ENCODE data around the gene AGR3.
"Not testable (repeated sequence)": the region's sequence is repeated elsewhere in the genome, so short reads cannot be mapped to it uniquely, and the experiment has no call there.

Gene AGR3

GRCh38 chr7:16874066-16874465 lies 7.7 kb downstream of the AGR3 start:
- DNase-seq: no peak
- no peak overlapping the region for H3K4me2 ChIP-seq (ENCODE audit: low read length)
- no peaks in the 10 kb centered on the region for H3K27me3 ChIP-seq (ENCODE audit: insufficient read depth, low read length, poor library complexity)
- no peak overlapping the region for H3K4me3 ChIP-seq (ENCODE audit: low read length)
- no peak overlapping the region for H4K5ac ChIP-seq (ENCODE audit: low read length)
- no peaks in the 10 kb centered on the region for H3K79me1 ChIP-seq (ENCODE audit: low read length)
- H4K8ac ChIP-seq (ENCODE audit: low read depth, low read length): no peak overlapping the region
- no peak overlapping the region for H2BK5ac ChIP-seq (ENCODE audit: low read length)
- H2BK15ac ChIP-seq (replicated peaks; ENCODE audit: low read depth): no peak overlapping the region
- H3K9ac ChIP-seq (ENCODE audit: low read length): no peak overlapping the region
- H3K4me1 ChIP-seq (ENCODE audit: control insufficient read depth, low read depth, low read length): no peaks in the 10 kb centered on the region
- no peak overlapping the region for H3K56ac ChIP-seq (ENCODE audit: low read length)
- no CpG with 5 or more reads among the region's 4 CpGs for WGBS (ENCODE audit: extremely low coverage, insufficient coverage, low lambda C conversion rate)
- H3K36me3 ChIP-seq (ENCODE audit: control insufficient read depth, insufficient read depth, low read length): no peaks in the 10 kb centered on the region
- no peak overlapping the region for H3K18ac ChIP-seq (ENCODE audit: low read length)
- H2BK120ac ChIP-seq (ENCODE audit: low read depth, low read length): no peak overlapping the region
- H3K23ac ChIP-seq (ENCODE audit: low read length): no peak overlapping the region
- H3K27ac ChIP-seq (ENCODE audit: low read depth, low read length): no peak overlapping the region
- no peaks in the 10 kb centered on the region for H3K79me2 ChIP-seq (ENCODE audit: control insufficient read depth, insufficient read depth, low read length)
- H2AK5ac ChIP-seq (ENCODE audit: low read length): no peak overlapping the region
- no peak overlapping the region for H3K4ac ChIP-seq (ENCODE audit: low read depth, low read length)

- Histone ChIP-seq H3K27ac (ENCODE audit: low read depth, low read length) (no peak overlapping the region), H2BK5ac (ENCODE audit: low read length) (no peak overlapping the region), H3K9ac (ENCODE audit: low read length) (no peak overlapping the region), H2BK15ac (replicated peaks; ENCODE audit: low read depth) (no peak overlapping the region), H2BK120ac (ENCODE audit: low read depth, low read length) (no peak overlapping the region), H3K27me3 (ENCODE audit: insufficient read depth, low read length, poor library complexity) (no peaks in the 10 kb centered on the region), H3K18ac (ENCODE audit: low read length) (no peak overlapping the region), H3K4ac (ENCODE audit: low read depth, low read length) (no peak overlapping the region), H3K4me3 (ENCODE audit: low read length) (no peak overlapping the region), H3K4me2 (ENCODE audit: low read length) (no peak overlapping the region), H3K23ac (ENCODE audit: low read length) (no peak overlapping the region), H3K36me3 (ENCODE audit: control insufficient read depth, insufficient read depth, low read length) (no peaks in the 10 kb centered on the region), H3K79me1 (ENCODE audit: low read length) (no peaks in the 10 kb centered on the region), H3K56ac (ENCODE audit: low read length) (no peak overlapping the region), H4K5ac (ENCODE audit: low read length) (no peak overlapping the region), H2AK5ac (ENCODE audit: low read length) (no peak overlapping the region), H3K79me2 (ENCODE audit: control insufficient read depth, insufficient read depth, low read length) (no peaks in the 10 kb centered on the region), H3K4me1 (ENCODE audit: control insufficient read depth, low read depth, low read length) (no peaks in the 10 kb centered on the region), H4K8ac (ENCODE audit: low read depth, low read length) (no peak overlapping the region)
- no peak for DNase-seq
These were observed 14.5 kb downstream of the AGR3 start for GRCh38 chr7:16867328-16867727.

GRCh38 chr7:16853189-16853588 lies 28.6 kb downstream of the AGR3 start:
- H3K27me3 ChIP-seq (ENCODE audit: insufficient read depth, low read length, poor library complexity); H3K56ac ChIP-seq (ENCODE audit: low read length); H3K36me3 ChIP-seq (ENCODE audit: control insufficient read depth, insufficient read depth, low read length); H3K18ac ChIP-seq (ENCODE audit: low read length); H3K27ac ChIP-seq (ENCODE audit: low read depth, low read length); H3K9ac ChIP-seq (ENCODE audit: low read length); H2AK5ac ChIP-seq (ENCODE audit: low read length); H2BK15ac ChIP-seq (replicated peaks; ENCODE audit: low read depth); H4K5ac ChIP-seq (ENCODE audit: low read length); H3K79me2 ChIP-seq (ENCODE audit: control insufficient read depth, insufficient read depth, low read length); H3K4me1 ChIP-seq (ENCODE audit: control insufficient read depth, low read depth, low read length); H4K8ac ChIP-seq (ENCODE audit: low read depth, low read length); H3K79me1 ChIP-seq (ENCODE audit: low read length); H3K4ac ChIP-seq (ENCODE audit: low read depth, low read length); H3K4me2 ChIP-seq (ENCODE audit: low read length); H3K23ac ChIP-seq (ENCODE audit: low read length); H2BK120ac ChIP-seq (ENCODE audit: low read depth, low read length); H3K4me3 ChIP-seq (ENCODE audit: low read length); H2BK5ac ChIP-seq (ENCODE audit: low read length); DNase-seq: not testable (repeated sequence)
- no CpG with 5 or more reads among the region's 11 CpGs for WGBS (ENCODE audit: extremely low coverage, insufficient coverage, low lambda C conversion rate)

- no peak overlapping the region for H3K56ac ChIP-seq (ENCODE audit: low read length)
- H4K8ac ChIP-seq (ENCODE audit: low read depth, low read length): no peak overlapping the region
- no peak overlapping the region for H3K23ac ChIP-seq (ENCODE audit: low read length)
- no peaks in the 10 kb centered on the region for H3K36me3 ChIP-seq (ENCODE audit: control insufficient read depth, insufficient read depth, low read length)
- H3K9ac ChIP-seq (ENCODE audit: low read length): no peak overlapping the region
- no peaks in the 10 kb centered on the region for H3K79me1 ChIP-seq (ENCODE audit: low read length)
- H3K18ac ChIP-seq (ENCODE audit: low read length): no peak overlapping the region
- no peak overlapping the region for H3K4me3 ChIP-seq (ENCODE audit: low read length)
- no peak overlapping the region for H2BK5ac ChIP-seq (ENCODE audit: low read length)
- peaks cover 3% of the 10 kb centered on the region for H3K4me1 ChIP-seq (ENCODE audit: control insufficient read depth, low read depth, low read length)
- H3K4me2 ChIP-seq (ENCODE audit: low read length): no peak overlapping the region
- no peaks in the 10 kb centered on the region for H3K27me3 ChIP-seq (ENCODE audit: insufficient read depth, low read length, poor library complexity)
- no peak overlapping the region for H4K5ac ChIP-seq (ENCODE audit: low read length)
- H2AK5ac ChIP-seq (ENCODE audit: low read length): no peak overlapping the region
- no peak overlapping the region for H3K27ac ChIP-seq (ENCODE audit: low read depth, low read length)
- WGBS (ENCODE audit: extremely low coverage, insufficient coverage, low lambda C conversion rate): no CpG with 5 or more reads among the region's 2 CpGs
- no peaks in the 10 kb centered on the region for H3K79me2 ChIP-seq (ENCODE audit: control insufficient read depth, insufficient read depth, low read length)
- no peak overlapping the region for H2BK120ac ChIP-seq (ENCODE audit: low read depth, low read length)
- peak; percentile 72 for DNase-seq
- H2BK15ac ChIP-seq (replicated peaks; ENCODE audit: low read depth): no peak overlapping the region
- no peak overlapping the region for H3K4ac ChIP-seq (ENCODE audit: low read depth, low read length)
These were observed 30.0 kb downstream of the AGR3 start for GRCh38 chr7:16851829-16852228.

- no peak overlapping the region for H3K27ac ChIP-seq (ENCODE audit: low read depth, low read length)
These were observed 30.9 kb downstream of the AGR3 start for GRCh38 chr7:16850614-16851466.

More at GRCh38 chr7:16850614-16851466, 30.9 kb downstream of the AGR3 start:
- no peak for DNase-seq
- H3K27me3 ChIP-seq (ENCODE audit: insufficient read depth, low read length, poor library complexity): no peaks in the 10 kb centered on the region
- H3K56ac ChIP-seq (ENCODE audit: low read length): no peak overlapping the region
- H3K4ac ChIP-seq (ENCODE audit: low read depth, low read length): no peak overlapping the region
- no peak overlapping the region for H2BK15ac ChIP-seq (replicated peaks; ENCODE audit: low read depth)
- no CpG with 5 or more reads among the region's 44 CpGs for WGBS (ENCODE audit: extremely low coverage, insufficient coverage, low lambda C conversion rate)
- no peak overlapping the region for H2BK5ac ChIP-seq (ENCODE audit: low read length)
- H3K79me1 ChIP-seq (ENCODE audit: low read length): no peaks in the 10 kb centered on the region
- H2BK120ac ChIP-seq (ENCODE audit: low read depth, low read length): no peak overlapping the region
- no peak overlapping the region for H3K9ac ChIP-seq (ENCODE audit: low read length)
- H4K8ac ChIP-seq (ENCODE audit: low read depth, low read length): no peak overlapping the region
- no peaks in the 10 kb centered on the region for H3K79me2 ChIP-seq (ENCODE audit: control insufficient read depth, insufficient read depth, low read length)
- H3K4me3 ChIP-seq (ENCODE audit: low read length): no peak overlapping the region
- H3K4me1 ChIP-seq (ENCODE audit: control insufficient read depth, low read depth, low read length): peaks cover 3% of the 10 kb centered on the region
- H3K23ac ChIP-seq (ENCODE audit: low read length): no peak overlapping the region
- no peak overlapping the region for H3K18ac ChIP-seq (ENCODE audit: low read length)
- H4K5ac ChIP-seq (ENCODE audit: low read length): no peak overlapping the region
- H3K4me2 ChIP-seq (ENCODE audit: low read length): no peak overlapping the region
- H3K36me3 ChIP-seq (ENCODE audit: control insufficient read depth, insufficient read depth, low read length): no peaks in the 10 kb centered on the region
- no peak overlapping the region for H2AK5ac ChIP-seq (ENCODE audit: low read length)

Measured in mesendoderm (in vitro differentiated cells).